Stimulated activated effector memory CD8-positive, alpha-beta T cell treated with anti-CD3 and anti-CD28 coated beads, Interleukin-12 subunit alpha, Interleukin-12 subunit beta, amount 100 ng/mL, for 72 hours (primary cell): ENCODE measurements around the gene BRME1.

Experiments
- ATAC-seq: fragments of 150-1000 bp; cut with Tn5 transposase; 2 replicates; pipeline ENCODE4 v1.10.0; 2021
- DNase-seq, 2 donors: peaks; one replicate each; pipeline ENCODE4 v3.0.0; 2021 to 2022; ENCODE audit warnings: low spot score in 2 of 2
- H3K27ac Mint-ChIP-seq: one replicate; pipeline ENCODE4 v1.8.0; 2022; ENCODE audit warnings: mild to moderate bottlenecking, mixed read lengths
- H3K36me3 Mint-ChIP-seq: one replicate; pipeline ENCODE4 v1.8.0; 2022; ENCODE audit warnings: mild to moderate bottlenecking, mixed read lengths
- H3K4me1 Mint-ChIP-seq: one replicate; pipeline ENCODE4 v1.8.0; 2022; ENCODE audit warnings: mixed read lengths
- H3K4me3 Mint-ChIP-seq: one replicate; pipeline ENCODE4 v1.8.0; 2022; ENCODE audit warnings: mild to moderate bottlenecking, mixed read lengths
- H3K9me3 Mint-ChIP-seq: one replicate; pipeline ENCODE4 v1.8.0; 2022; ENCODE audit warnings: mixed read lengths

BRME1 gene

GRCh38 chr19:13913352-13913751 is 7.4 kb upstream of the BRME1 start:
- ATAC-seq (no peak), DNase-seq (no peak)
- Mint-ChIP-seq H3K4me1 (no peaks in the 10 kb centered on the region), H3K9me3 (no peaks in the 10 kb centered on the region), H3K36me3 (peaks cover 75% of the 10 kb centered on the region), H3K4me3 (no peak overlapping the region), H3K27ac (no peak overlapping the region)

DNA sequence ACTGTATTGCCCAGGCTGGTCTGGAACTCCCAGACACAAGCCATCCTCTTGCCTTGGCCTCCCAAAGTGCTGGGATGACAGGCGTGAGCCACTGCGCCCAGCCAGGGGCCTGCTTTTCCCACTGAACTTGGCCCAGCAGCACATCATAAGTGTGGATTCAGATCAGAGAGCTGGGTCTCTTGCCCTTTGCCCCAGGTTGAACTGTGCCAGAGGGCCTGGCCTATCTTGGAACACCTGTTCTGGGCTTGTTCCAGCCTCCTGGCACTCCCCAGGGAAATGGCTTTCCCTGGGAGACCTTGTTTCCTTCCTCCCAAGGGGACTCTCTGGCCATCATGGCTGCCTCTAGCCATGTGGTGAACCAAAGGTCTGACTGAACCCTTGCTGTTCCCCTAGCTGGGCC is 3.5 kb upstream of the BRME1 start:
- no peak for ATAC-seq
- H3K36me3 Mint-ChIP-seq: peaks cover 55% of the 10 kb centered on the region
- no peak for DNase-seq
- no peaks in the 10 kb centered on the region for H3K9me3 Mint-ChIP-seq
- H3K4me1 Mint-ChIP-seq: peaks cover 22% of the 10 kb centered on the region
- no peak overlapping the region for H3K27ac Mint-ChIP-seq
- H3K4me3 Mint-ChIP-seq: no peak overlapping the region

- no peak overlapping the region for H3K4me3 Mint-ChIP-seq
- ATAC-seq (no peak), DNase-seq (no peak)
- peaks cover 48% of the 10 kb centered on the region for H3K36me3 Mint-ChIP-seq
- H3K27ac Mint-ChIP-seq: no peak overlapping the region
- no peaks in the 10 kb centered on the region for H3K9me3 Mint-ChIP-seq
- peaks cover 22% of the 10 kb centered on the region for H3K4me1 Mint-ChIP-seq
Observed at GRCh38 chr19:13908674-13909073, 2.8 kb upstream of the BRME1 start.

DNA sequence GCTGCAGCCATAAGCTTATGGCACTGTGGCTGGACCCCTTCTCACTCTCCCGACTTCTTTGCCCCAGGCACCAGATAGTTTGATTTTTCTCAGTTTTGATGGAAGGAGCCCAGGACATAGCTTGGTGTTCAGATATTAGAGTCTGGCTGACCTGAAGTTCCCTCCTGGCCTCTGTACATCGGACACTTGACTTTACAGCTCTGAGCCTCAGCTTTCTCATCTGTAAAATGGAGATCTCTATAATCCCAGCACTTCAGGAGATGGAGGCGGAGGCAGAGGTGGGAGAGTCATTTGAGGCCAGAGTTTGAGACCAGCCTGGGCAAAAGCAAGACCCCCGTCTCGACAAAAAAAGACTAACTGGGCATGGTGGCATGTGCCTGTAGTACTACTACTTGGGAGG is 993 bp upstream of the BRME1 start:
- Mint-ChIP-seq H3K36me3 (peaks cover 30% of the 10 kb centered on the region), H3K9me3 (no peaks in the 10 kb centered on the region), H3K4me3 (peak overlapping the region; percentile 80), H3K27ac (peak overlapping the region; percentile 91), H3K4me1 (peaks cover 22% of the 10 kb centered on the region)
- DNase-seq: no peak
- ATAC-seq: no peak

DNA sequence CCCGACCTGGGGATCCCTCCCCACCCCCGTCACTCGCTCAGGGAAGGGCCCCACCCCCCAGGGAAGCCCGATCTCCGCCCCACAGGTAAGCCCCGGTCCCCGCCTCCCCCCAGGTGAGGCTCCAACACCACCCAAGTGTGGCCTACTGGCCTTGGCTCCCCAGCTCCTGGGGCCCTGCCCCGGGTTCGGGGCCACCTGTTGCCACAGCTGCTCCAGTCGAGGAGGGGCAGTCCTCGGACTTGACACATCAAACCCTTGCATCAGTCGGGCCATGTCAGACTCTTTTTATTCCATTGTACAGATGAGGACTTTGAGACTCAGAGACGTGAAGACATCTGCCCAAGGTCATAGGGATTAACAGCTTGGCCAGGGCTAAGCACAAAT is 596 bp upstream of the BRME1 start:
- ATAC-seq (peak; percentile 38), DNase-seq (peak in 1 of 2 donors; percentile 68)
- H3K27ac Mint-ChIP-seq: peak overlapping the region; percentile 91
- H3K36me3 Mint-ChIP-seq: peaks cover 26% of the 10 kb centered on the region
- peaks cover 22% of the 10 kb centered on the region for H3K4me1 Mint-ChIP-seq
- H3K4me3 Mint-ChIP-seq: peak overlapping the region; percentile 80
- no peaks in the 10 kb centered on the region for H3K9me3 Mint-ChIP-seq

- Mint-ChIP-seq H3K4me3 (no peak overlapping the region), H3K4me1 (peaks cover 22% of the 10 kb centered on the region), H3K36me3 (no peaks in the 10 kb centered on the region), H3K27ac (no peak overlapping the region), H3K9me3 (no peaks in the 10 kb centered on the region)
- DNase-seq (peak in 1 of 2 donors; percentile 71), ATAC-seq (no peak)
Observed at GRCh38 chr19:13902993-13903555, 2.8 kb downstream of the BRME1 start.

- no peak for DNase-seq
- Mint-ChIP-seq H3K27ac (no peak overlapping the region), H3K9me3 (no peaks in the 10 kb centered on the region)
Observed at GRCh38 chr19:13899912-13900584, 5.9 kb downstream of the BRME1 start.

DNA sequence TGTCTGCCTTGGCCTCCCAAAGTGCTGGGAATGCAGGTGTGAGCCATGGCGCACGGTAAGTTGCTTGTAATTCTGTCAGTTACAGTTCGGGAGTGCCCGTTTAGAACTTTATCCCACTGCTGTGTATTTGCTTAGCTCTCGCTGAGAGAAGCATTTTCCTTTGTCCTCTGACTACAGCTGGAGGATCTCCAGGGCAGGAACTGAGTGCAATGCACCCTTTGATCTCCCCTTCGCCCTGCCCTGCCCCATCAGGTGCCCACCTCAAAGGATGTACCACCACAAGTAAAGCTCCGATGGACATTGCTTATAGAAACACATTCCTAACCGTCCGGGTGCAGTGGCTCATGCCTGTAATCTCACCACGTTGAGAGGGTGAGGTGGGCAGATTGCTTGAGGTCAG is 6.5 kb downstream of the BRME1 start:
- ATAC-seq (no peak), DNase-seq (no peak)
- no peaks in the 10 kb centered on the region for H3K9me3 Mint-ChIP-seq
- no peak overlapping the region for H3K27ac Mint-ChIP-seq
- H3K4me1 Mint-ChIP-seq: no peaks in the 10 kb centered on the region
- H3K4me3 Mint-ChIP-seq: no peak overlapping the region
- no peaks in the 10 kb centered on the region for H3K36me3 Mint-ChIP-seq

More at GRCh38 chr19:13899912-13900584, 5.9 kb downstream of the BRME1 start:
- H3K4me1 Mint-ChIP-seq: peaks cover 5% of the 10 kb centered on the region
- no peaks in the 10 kb centered on the region for H3K36me3 Mint-ChIP-seq
- no peak overlapping the region for H3K4me3 Mint-ChIP-seq
- no peak for ATAC-seq

DNA sequence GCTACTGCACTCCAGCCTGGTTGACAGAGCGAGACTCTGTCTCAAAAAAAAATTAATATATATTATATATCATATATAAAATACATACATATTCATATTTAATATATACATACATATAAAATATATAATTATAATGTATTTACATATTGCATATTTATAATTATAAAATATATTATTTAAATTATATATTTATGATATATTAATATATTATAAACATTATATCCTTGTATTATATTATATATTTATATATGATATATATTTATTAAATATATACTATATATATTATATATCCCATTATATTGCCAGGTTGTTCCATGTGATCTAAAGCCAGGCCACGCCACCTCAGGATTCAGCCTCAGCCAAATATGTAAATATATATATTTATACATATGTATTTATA is 9.7 kb downstream of the BRME1 start:
- H3K4me1 Mint-ChIP-seq: no peaks in the 10 kb centered on the region
- H3K27ac Mint-ChIP-seq: no peak overlapping the region
- no peak for DNase-seq
- no peak overlapping the region for H3K4me3 Mint-ChIP-seq
- H3K9me3 Mint-ChIP-seq: no peaks in the 10 kb centered on the region
- H3K36me3 Mint-ChIP-seq: no peaks in the 10 kb centered on the region
- no peak for ATAC-seq

DNA sequence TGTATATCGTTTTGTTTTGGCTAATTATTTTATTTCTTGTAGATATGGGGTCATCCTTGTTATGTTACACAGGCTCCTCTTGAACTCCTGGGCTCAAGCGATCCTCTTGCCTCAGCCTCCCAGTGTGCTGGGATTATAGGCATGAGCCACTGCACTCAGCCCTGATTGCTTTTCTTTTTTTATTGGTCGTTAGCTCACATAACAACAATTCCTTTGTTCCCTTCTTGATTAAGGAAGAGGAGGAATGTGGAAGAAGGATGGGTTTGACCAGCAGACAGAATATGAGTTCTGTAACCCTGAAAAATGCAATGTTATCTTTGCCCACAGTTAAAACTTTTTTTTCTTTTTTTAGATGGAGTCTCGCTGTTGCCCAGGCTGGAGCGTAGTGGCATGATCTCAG is 11.4 kb downstream of the BRME1 start:
- no peak overlapping the region for H3K27ac Mint-ChIP-seq
- no peak for DNase-seq

GRCh38 chr19:13892870-13893269 is 13.0 kb downstream of the BRME1 start:
- DNase-seq (no peak), ATAC-seq (no peak)
- no peaks in the 10 kb centered on the region for H3K36me3 Mint-ChIP-seq
- H3K27ac Mint-ChIP-seq: no peak overlapping the region
- H3K9me3 Mint-ChIP-seq: no peaks in the 10 kb centered on the region
- H3K4me3 Mint-ChIP-seq: no peak overlapping the region
- H3K4me1 Mint-ChIP-seq: no peaks in the 10 kb centered on the region

More for the DNA sequence above, 11.4 kb downstream of the BRME1 start:
- H3K4me1 Mint-ChIP-seq: no peaks in the 10 kb centered on the region
- no peak overlapping the region for H3K4me3 Mint-ChIP-seq
- no peaks in the 10 kb centered on the region for H3K36me3 Mint-ChIP-seq
- ATAC-seq: no peak
- no peaks in the 10 kb centered on the region for H3K9me3 Mint-ChIP-seq

DNA sequence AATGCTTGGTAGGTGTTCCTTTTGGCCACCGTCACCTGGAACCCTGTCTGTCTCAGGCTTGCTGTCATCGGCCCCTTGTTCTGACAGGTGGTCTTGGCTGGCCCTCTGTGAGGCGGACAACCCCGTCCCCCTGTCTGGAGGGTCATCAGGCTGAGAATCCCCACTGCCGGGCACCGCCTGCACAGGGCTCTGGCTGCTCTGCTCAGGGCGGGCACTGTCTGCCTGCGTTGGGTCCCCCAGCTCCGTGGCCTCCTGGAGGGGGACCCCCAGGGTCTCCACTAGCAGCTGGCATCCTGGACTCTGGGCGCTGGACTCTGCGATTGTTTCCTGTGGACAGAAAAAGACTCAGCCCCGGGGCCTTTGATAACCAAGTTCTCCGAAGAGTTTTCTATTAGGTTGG is 15.8 kb downstream of the BRME1 start:
- peaks cover 26% of the 10 kb centered on the region for H3K4me1 Mint-ChIP-seq
- H3K27ac Mint-ChIP-seq: no peak overlapping the region
- DNase-seq: no peak
- no peaks in the 10 kb centered on the region for H3K36me3 Mint-ChIP-seq
- H3K9me3 Mint-ChIP-seq: no peaks in the 10 kb centered on the region
- no peak for ATAC-seq
- no peak overlapping the region for H3K4me3 Mint-ChIP-seq

- Mint-ChIP-seq H3K9me3 (no peaks in the 10 kb centered on the region), H3K27ac (no peak overlapping the region), H3K36me3 (no peaks in the 10 kb centered on the region), H3K4me3 (no peak overlapping the region), H3K4me1 (peaks cover 40% of the 10 kb centered on the region)
- DNase-seq (no peak), ATAC-seq (no peak)
Observed at GRCh38 chr19:13888281-13888680, 17.6 kb downstream of the BRME1 start.

- H3K9me3 Mint-ChIP-seq: no peaks in the 10 kb centered on the region
- peaks cover 48% of the 10 kb centered on the region for H3K4me1 Mint-ChIP-seq
- H3K4me3 Mint-ChIP-seq: peak overlapping the region; percentile 59
- no peaks in the 10 kb centered on the region for H3K36me3 Mint-ChIP-seq
- DNase-seq: no peak
- H3K27ac Mint-ChIP-seq: peak overlapping the region; percentile 67
- ATAC-seq: peak; percentile 75
Observed at GRCh38 chr19:13887517-13887916, 18.4 kb downstream of the BRME1 start.

DNA sequence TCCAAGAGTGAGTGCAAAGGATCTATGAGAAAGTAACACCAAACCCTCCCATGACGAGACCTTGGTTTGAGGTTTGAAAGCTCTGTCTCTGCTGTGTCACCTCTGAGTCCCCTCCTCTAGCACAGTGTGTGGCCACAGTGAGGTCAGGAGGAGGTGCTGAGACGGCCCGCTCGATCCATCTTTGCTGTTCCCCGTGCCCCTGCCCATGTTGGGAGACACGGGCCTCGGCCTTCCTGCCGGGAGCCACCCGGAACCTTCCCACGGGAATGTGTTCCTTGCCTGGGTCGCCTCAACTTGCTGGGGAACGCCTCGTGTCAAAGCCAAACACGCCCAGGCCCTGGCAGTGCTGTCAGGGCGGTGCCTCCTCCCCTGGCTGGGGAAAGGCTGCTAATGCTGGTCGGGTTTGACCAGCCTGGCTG is 18.9 kb downstream of the BRME1 start:
- Mint-ChIP-seq H3K9me3 (no peaks in the 10 kb centered on the region), H3K4me3 (peak overlapping the region; percentile 59), H3K27ac (peak overlapping the region; percentile 67), H3K36me3 (peaks cover 2% of the 10 kb centered on the region), H3K4me1 (peaks cover 53% of the 10 kb centered on the region)
- ATAC-seq: peak; percentile 96
- DNase-seq: peak in 1 of 2 donors; percentile 82

- DNase-seq (no peak), ATAC-seq (no peak)
- Mint-ChIP-seq H3K27ac (no peak overlapping the region), H3K36me3 (peaks cover 11% of the 10 kb centered on the region), H3K4me1 (peaks cover 64% of the 10 kb centered on the region), H3K4me3 (no peak overlapping the region), H3K9me3 (no peaks in the 10 kb centered on the region)
Observed at GRCh38 chr19:13885826-13886365, 20.0 kb downstream of the BRME1 start.
